CD14-positive monocyte (primary cell): Measurements from ENCODE around the gene PXN. TPM values are rescaled to one million over a fixed set of nuclear protein-coding genes. Genes with fewer than 3 reads are reported as not detected.

Source experiments
- DNase-seq, 3 donors: peaks; one replicate each; pipeline ENCODE4 v3.0.0-alpha.2; 2011 to 2022
- H2AFZ ChIP-seq: 2 replicates; pipeline ENCODE4 v1.6.0; 2012; ENCODE audit warnings: mild to moderate bottlenecking, low read depth, low read length, inconsistent platforms; ENCODE audit not compliant: insufficient read depth, poor library complexity, severe bottlenecking
- H3K27ac ChIP-seq, 2 donors: 1 replicate in 1 of 2; 2 replicates in 1 of 2; pipeline ENCODE4 v1.5.1; 2012 to 2013; ENCODE audit warnings: low read length in 2 of 2, control low read depth in 1 of 2, inconsistent platforms in 1 of 2, low read depth in 1 of 2, mild to moderate bottlenecking in 1 of 2
- H3K27me3 ChIP-seq, 2 donors: one replicate each; pipeline versions ENCODE4 v1.6.0 to v1.6.1; 2011 to 2013; ENCODE audit warnings: low read length in 2 of 2; ENCODE audit not compliant: control insufficient read depth in 2 of 2, insufficient read depth in 2 of 2
- H3K36me3 ChIP-seq, 2 donors: replicated peaks in 1 of 2; 1 replicate in 1 of 2; 2 replicates in 1 of 2; pipeline versions ENCODE4 v1.5.1 to v1.6.1; 2012 to 2013; ENCODE audit warnings: low read length in 2 of 2, control low read depth in 1 of 2, inconsistent platforms in 1 of 2, mild to moderate bottlenecking in 1 of 2; ENCODE audit not compliant: insufficient read depth in 2 of 2, control insufficient read depth in 1 of 2
- H3K4me1 ChIP-seq, 2 donors: 1 replicate in 1 of 2; 2 replicates in 1 of 2; pipeline versions ENCODE4 v1.5.1 to v1.6.1; 2012 to 2013; ENCODE audit warnings: low read length in 2 of 2, control low read depth in 1 of 2, inconsistent platforms in 1 of 2, mild to moderate bottlenecking in 1 of 2, moderate library complexity in 1 of 2; ENCODE audit not compliant: insufficient read depth in 2 of 2, control insufficient read depth in 1 of 2
- H3K4me2 ChIP-seq: replicated peaks from 2 replicates; pipeline ENCODE3; 2012; ENCODE audit warnings: low read length, moderate library complexity, mild to moderate bottlenecking; ENCODE audit not compliant: poor library complexity, severe bottlenecking; ENCODE audit errors: extremely low read depth
- H3K4me3 ChIP-seq, 3 experiments: fragments of 200-600 bp in 1 of 3; sonication (generic) in 1 of 3; replicated peaks in 1 of 3; 1 replicate in 2 of 3; 2 replicates in 1 of 3; pipeline ENCODE4 v1.5.1; 2011 to 2013; ENCODE audit warnings: low read length in 3 of 3, mild to moderate bottlenecking in 3 of 3, control low read depth in 2 of 3, low read depth in 2 of 3, inconsistent platforms in 1 of 3, moderate library complexity in 1 of 3
- H3K79me2 ChIP-seq: 2 replicates; pipeline ENCODE4 v1.6.0; 2012; ENCODE audit warnings: mild to moderate bottlenecking, control low read depth, inconsistent platforms, low read length, moderate library complexity; ENCODE audit not compliant: insufficient read depth
- H3K9ac ChIP-seq: 2 replicates; pipeline ENCODE4 v1.6.0; 2017; ENCODE audit warnings: low read length, mild to moderate bottlenecking; ENCODE audit not compliant: insufficient read depth, poor library complexity, severe bottlenecking
- H3K9me3 ChIP-seq, 2 donors: replicated peaks in 1 of 2; 1 replicate in 1 of 2; 2 replicates in 1 of 2; pipeline versions ENCODE4 v1.5.1 to v1.6.1; 2012 to 2013; ENCODE audit warnings: low read length in 2 of 2, control low read depth in 1 of 2; ENCODE audit not compliant: control insufficient read depth in 1 of 2, insufficient read depth in 1 of 2
- H4K20me1 ChIP-seq: 2 replicates; pipeline ENCODE4 v1.6.0; 2012; ENCODE audit warnings: mild to moderate bottlenecking, low read length, control low read depth, moderate library complexity; ENCODE audit not compliant: insufficient read depth
- H3K27ac Mint-ChIP-seq, 7 donors: one replicate each; pipeline ENCODE4 v1.8.0; 2020; ENCODE audit warnings: mild to moderate bottlenecking in 7 of 7, mixed read lengths in 7 of 7, moderate library complexity in 6 of 7, inconsistent platforms in 2 of 7
- H3K27me3 Mint-ChIP-seq, 3 donors: one replicate each; pipeline ENCODE4 v1.8.0; 2021 to 2022; ENCODE audit warnings: low read depth in 3 of 3, mild to moderate bottlenecking in 3 of 3, mixed read lengths in 3 of 3, moderate library complexity in 3 of 3, inconsistent platforms in 1 of 3
- H3K36me3 Mint-ChIP-seq, 2 donors: one replicate each; pipeline ENCODE4 v1.8.0; 2020; ENCODE audit warnings: mixed read lengths in 2 of 2, inconsistent platforms in 1 of 2, mild to moderate bottlenecking in 1 of 2
- H3K4me1 Mint-ChIP-seq: one replicate; pipeline ENCODE4 v1.8.0; 2020; ENCODE audit warnings: mild to moderate bottlenecking, mixed read lengths
- H3K4me3 Mint-ChIP-seq, 2 donors: one replicate each; pipeline ENCODE4 v1.8.0; 2020; ENCODE audit warnings: mild to moderate bottlenecking in 2 of 2, mixed read lengths in 2 of 2, moderate library complexity in 1 of 2
- H3K9me3 Mint-ChIP-seq, 7 donors: one replicate each; pipeline ENCODE4 v1.8.0; 2020 to 2022; ENCODE audit warnings: mixed read lengths in 7 of 7, mild to moderate bottlenecking in 6 of 7, moderate library complexity in 6 of 7, inconsistent platforms in 2 of 7
- CTCF ChIP-seq: fragments of 200-600 bp; IDR thresholded peaks from one replicate; pipeline ENCODE4 v1.8.0; 2022; ENCODE audit warnings: antibody characterized with exemption, mild to moderate bottlenecking
- WGBS: methylation state at CpG from one replicate; pipeline ENCODE4 v1.1.5; 2013; ENCODE audit warnings: missing lambda C conversion rate; ENCODE audit not compliant: insufficient coverage; 5-methylcytosine and 5-hydroxymethylcytosine counted together
- intact Hi-C, 2 donors: fragments of 100-400 bp; cut with micrococcal nuclease; formaldehyde crosslinking; loops; one replicate each; pipeline versions ENCODE4 v1.15.0 to v1.15.1; 2023
- polyA plus RNA-seq, 3 donors: library from polyadenylated mRNA; depleted of rRNA in 1 of 3; unstranded in 2 of 3; stranded (reverse) in 1 of 3; fragments of 300-500 nt in 2 of 3; fragments of >200 nt in 1 of 3; fragmentation: Illumina TruSeq in 2 of 3; gene quantifications; 1 replicate in 2 of 3; 2 replicates in 1 of 3; pipeline ENCODE4 v1.2.3, GENCODE V29; 2012 to 2021

PXN gene
- polyA plus RNA-seq, 3 donors: 62.5 to 106 (median 98.4) TPM

DNA sequence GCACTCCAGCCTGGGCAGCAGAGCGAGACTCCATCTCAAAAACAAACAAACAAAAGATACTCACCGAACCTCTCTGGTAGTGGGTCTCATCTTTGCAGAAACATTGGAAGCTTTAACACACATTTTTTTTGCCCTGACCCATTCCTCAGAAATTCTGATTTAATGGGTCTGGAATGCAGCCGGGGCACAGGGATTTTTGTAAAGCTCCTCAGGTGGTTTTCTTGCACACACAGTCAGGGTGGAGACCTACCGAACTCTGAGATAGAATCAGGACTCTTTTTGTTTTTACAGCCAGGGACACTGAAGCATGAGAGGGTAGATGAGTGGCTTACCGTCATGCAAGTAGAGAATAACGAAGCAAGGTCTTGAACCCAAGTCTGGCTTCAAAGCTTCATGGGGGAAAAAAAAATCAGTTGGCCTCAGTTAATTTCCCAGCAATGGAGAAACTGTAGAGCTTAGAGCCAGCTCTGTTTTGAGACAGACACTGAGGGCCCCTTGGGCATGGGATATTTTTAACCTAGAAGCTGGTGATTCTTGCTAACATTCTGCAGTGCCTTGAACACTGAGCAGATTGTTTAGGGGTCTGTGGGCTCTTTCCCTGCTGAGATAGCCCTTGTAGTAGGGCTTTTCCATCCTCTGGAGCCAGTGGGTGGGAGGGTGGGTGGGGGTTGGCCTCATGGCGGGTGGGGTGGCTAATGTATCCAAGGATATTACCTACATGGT is 21.4 kb upstream of the PXN start:
- H3K79me2 ChIP-seq: no peaks in the 10 kb centered on the region
- H3K27ac Mint-ChIP-seq: no peak overlapping the region
- H3K36me3 Mint-ChIP-seq: no peaks in the 10 kb centered on the region
- DNase-seq: no peak
- H3K4me2 ChIP-seq: no peak overlapping the region
- WGBS: 93% methylated on average over 4 of the region's 7 CpGs
- H3K27me3 Mint-ChIP-seq: peaks cover 7 to 16% (median 15%) of the 10 kb centered on the region in 3 donors
- no peaks in the 10 kb centered on the region for H3K36me3 ChIP-seq
- H3K9me3 ChIP-seq: no peaks in the 10 kb centered on the region
- no peak overlapping the region for H3K27ac ChIP-seq
- intact Hi-C loops: no loop called here
- no peak for TF ChIP-seq CTCF
- H3K9ac ChIP-seq: no peak overlapping the region
- H3K4me3 Mint-ChIP-seq: no peak overlapping the region
- no peak overlapping the region for H3K4me3 ChIP-seq
- no peaks in the 10 kb centered on the region for H4K20me1 ChIP-seq
- H2AFZ ChIP-seq: no peak overlapping the region
- peaks cover 0 to 1% (median 0%) of the 10 kb centered on the region in 7 donors for H3K9me3 Mint-ChIP-seq
- H3K4me1 Mint-ChIP-seq: no peaks in the 10 kb centered on the region
- H3K4me1 ChIP-seq: peaks cover 20 to 22% of the 10 kb centered on the region in 2 donors
- H3K27me3 ChIP-seq: no peaks in the 10 kb centered on the region

- peaks cover 14 to 22% (median 20%) of the 10 kb centered on the region in 3 donors for H3K27me3 Mint-ChIP-seq
- no peak for TF ChIP-seq CTCF
- H3K9me3 Mint-ChIP-seq: peaks cover 0 to 1% (median 0%) of the 10 kb centered on the region in 7 donors
- WGBS: 100% methylated on average over 1 of the region's 3 CpGs
- Histone ChIP-seq H3K79me2 (no peaks in the 10 kb centered on the region), H3K4me3 (no peak overlapping the region), H3K36me3 (no peaks in the 10 kb centered on the region), H3K9ac (no peak overlapping the region), H2AFZ (no peak overlapping the region), H3K27ac (no peak overlapping the region), H3K27me3 (no peaks in the 10 kb centered on the region), H4K20me1 (no peaks in the 10 kb centered on the region), H3K4me2 (no peak overlapping the region), H3K9me3 (no peaks in the 10 kb centered on the region), H3K4me1 (no peaks in the 10 kb centered on the region)
- H3K4me1 Mint-ChIP-seq: no peaks in the 10 kb centered on the region
- H3K4me3 Mint-ChIP-seq: no peak overlapping the region
- no peak for DNase-seq
- H3K27ac Mint-ChIP-seq: no peak overlapping the region
- H3K36me3 Mint-ChIP-seq: no peaks in the 10 kb centered on the region
- intact Hi-C loops: no loop called here
Measured at GRCh38 chr12:120284381-120284780, 18.9 kb upstream of the PXN start.
